Astrocyte of the hippocampus (primary cell): ENCODE data around the gene LIMS1.
"Not testable (repeated sequence)": the region's sequence is repeated elsewhere in the genome, so short reads cannot be mapped to it uniquely, and the experiment has no call there.

ENCODE experiments used
- DNase-seq: peaks from one replicate; pipeline ENCODE4 v3.0.0; 2011; ENCODE audit warnings: low read depth, low spot score

Gene LIMS1

GRCh38 chr2:108586631-108587030, 52.4 kb downstream of the LIMS1 start:
- no peak for DNase-seq

GRCh38 chr2:108587621-108588020, 53.4 kb downstream of the LIMS1 start:
- DNase-seq: peak; percentile 93

- no peak for DNase-seq
These were observed 53.9 kb downstream of the LIMS1 start for GRCh38 chr2:108588070-108588668.

- no peak for DNase-seq
These were observed 55.1 kb downstream of the LIMS1 start for GRCh38 chr2:108589372-108589771.

- no peak for DNase-seq
These were observed 55.5 kb downstream of the LIMS1 start for GRCh38 chr2:108589781-108590180.

GRCh38 chr2:108591163-108591562, 56.9 kb downstream of the LIMS1 start:
- no peak for DNase-seq

GRCh38 chr2:108593547-108594098, 59.4 kb downstream of the LIMS1 start:
- DNase-seq: peak; percentile 92

- peak; percentile 95 for DNase-seq
These were observed 60.1 kb downstream of the LIMS1 start for GRCh38 chr2:108594132-108594981.

GRCh38 chr2:108594982-108595464, 60.8 kb downstream of the LIMS1 start:
- peak; percentile 97 for DNase-seq

- DNase-seq: peak; percentile 30
These were observed 61.5 kb downstream of the LIMS1 start for GRCh38 chr2:108595771-108596170.

- DNase-seq: peak; percentile 81
These were observed 63.0 kb downstream of the LIMS1 start for GRCh38 chr2:108597105-108597744.

- DNase-seq: not testable (repeated sequence)
These were observed 66.9 kb downstream of the LIMS1 start for GRCh38 chr2:108601199-108601598.

- no peak for DNase-seq
These were observed 68.2 kb downstream of the LIMS1 start for GRCh38 chr2:108602422-108602821.

GRCh38 chr2:108604196-108604595, 69.9 kb downstream of the LIMS1 start:
- DNase-seq: no peak

GRCh38 chr2:108605947-108606346, 71.7 kb downstream of the LIMS1 start:
- DNase-seq: no peak

- peak; percentile 74 for DNase-seq
These were observed 73.5 kb downstream of the LIMS1 start for GRCh38 chr2:108607706-108608301.

- no peak for DNase-seq
These were observed 76.8 kb downstream of the LIMS1 start for GRCh38 chr2:108611021-108611420.

GRCh38 chr2:108612153-108612513, 77.9 kb downstream of the LIMS1 start:
- no peak for DNase-seq

GRCh38 chr2:108612514-108613183, 78.4 kb downstream of the LIMS1 start:
- DNase-seq: no peak

GRCh38 chr2:108613261-108614042, 79.2 kb downstream of the LIMS1 start:
- no peak for DNase-seq
